ENCODE results near the gene GATAD1. TPM values are rescaled to one million over a fixed set of nuclear protein-coding genes. Genes with fewer than 3 reads are reported as not detected.

Gene GATAD1
- total and polyA plus RNA-seq, 2 of the 13 experiments (the other 11 are each of a cell fraction or from before 2014, with no cell fraction given) = 20.6 to 42.1 TPM

DNA sequence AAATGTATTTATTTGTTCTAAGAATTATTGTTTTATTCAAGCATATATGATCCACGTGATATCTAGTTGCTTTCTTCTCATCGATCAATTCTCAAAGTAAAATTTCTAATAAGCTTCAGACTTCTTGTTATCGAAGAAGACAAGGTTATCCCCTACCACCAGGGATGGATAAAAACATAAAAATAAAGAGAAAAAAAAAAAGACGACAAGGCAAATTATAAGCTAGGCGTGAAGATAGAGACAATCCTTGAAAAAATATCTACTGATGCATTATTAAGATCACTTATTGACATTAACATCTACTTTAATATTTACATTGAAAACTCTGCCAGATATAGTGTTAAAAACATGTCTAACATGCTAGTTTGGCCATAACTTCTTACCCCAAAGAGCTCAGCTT lies 61.7 kb downstream of the GATAD1 start:
- FAIRE-seq (no peak), ATAC-seq (no peak), DNase-seq (ENCODE audit: low spot score) (no peak)
- H3K79me2 ChIP-seq (ENCODE audit: insufficient read depth, low read length) = no peaks in the 10 kb centered on the region
- in situ Hi-C loops (cut with HindIII; ENCODE audit: extremely low pct_ligation_motif_present, low pct_unique_long_range_greater_than_20kb) (no loop called here), intact Hi-C loops (cut with micrococcal nuclease; ENCODE audit: unreplicated experiment) (no loop called here)
- no peaks in the 10 kb centered on the region for H3K36me3 ChIP-seq (replicated peaks in 1 of 2; ENCODE audit: control insufficient read depth in 1 of 2, insufficient read depth in 2 of 2, low read length in 2 of 2)
- H4K20me1 ChIP-seq (ENCODE audit: insufficient read depth, low read length) = no peaks in the 10 kb centered on the region
- ChIA-PET CTCF (ENCODE audit: low intra/inter-chr PET ratio, low total read pairs) (no interaction called here), POLR2A (interaction anchor here (1.1 kb wide), 1 partner anchor 20 kb away, joined by 3 read pairs; the partner anchor contains the start of gene RBM48)
- peaks cover 9% of the 10 kb centered on the region for H3K4me1 ChIP-seq (ENCODE audit: insufficient read depth, low read length)
- no TSS peak for BruUV-seq (replicated peaks)
- no peaks in the 10 kb centered on the region for H3K27me3 ChIP-seq (ENCODE audit: control insufficient read depth in 1 of 2, insufficient read depth in 2 of 2, low read length in 2 of 2)
- H3K27ac ChIP-seq (ENCODE audit: extremely low read length, insufficient read depth, low read length) = no peak overlapping the region
- WGBS (ENCODE audit: low lambda C conversion rate) = 96% methylated on average over 5 of the region's 5 CpGs
- TF ChIP-seq MAFK (conservative IDR thresholded peaks at IDR 0.05 in 1 of 2, IDR thresholded peaks at IDR 0.05 in 1 of 2; ENCODE audit: low read length in 2 of 2) (peak; percentile 55 to 83), MAFF (IDR thresholded peaks at IDR 0.05; ENCODE audit: low read depth, low read length) (peak; percentile 63), ZNF329 (CRISPR knock-in tag; IDR thresholded peaks at IDR 0.05; ENCODE audit: low read depth) (no peak), ZNF790 (CRISPR knock-in tag; IDR thresholded peaks at IDR 0.05; ENCODE audit: borderline replicate concordance) (no peak)
- no peak overlapping the region for H3K9ac ChIP-seq (ENCODE audit: insufficient read depth, low read depth, low read length)
- H3K4me3 ChIP-seq (replicated peaks in 1 of 3; ENCODE audit: insufficient read depth in 1 of 3, low read depth in 2 of 3, low read length in 3 of 3) = no peak overlapping the region
- no peak overlapping the region for H2AFZ ChIP-seq (ENCODE audit: low read length)
- no peak overlapping the region for H3K4me2 ChIP-seq (ENCODE audit: low read depth, low read length)
- H3K9me3 ChIP-seq (ENCODE audit: low read length) = no peaks in the 10 kb centered on the region

Other genes with a start within 250 kb of the GATAD1 start
- 29.4 and 31.2 TPM in 2 replicates for gene KRIT1, start 201.6 kb upstream of the GATAD1 start, total RNA-seq (2016; rRNA removed; fragmentation: Illumina TruSeq; extraction: Trizol)
- gene KRIT1, start 201.6 kb upstream of the GATAD1 start, polyA plus RNA-seq (2011; rRNA removed) = 23.4 and 37.7 TPM in 2 replicates
- gene ANKIB1, start 201.5 kb upstream of the GATAD1 start, total RNA-seq (2016; rRNA removed; fragmentation: Illumina TruSeq; extraction: Trizol) = 26.6 and 29.6 TPM in 2 replicates
- 24.8 and 28.7 TPM in 2 replicates for gene ANKIB1, start 201.5 kb upstream of the GATAD1 start, polyA plus RNA-seq (2011; rRNA removed)
- gene ERVW-1, start 30.5 kb downstream of the GATAD1 start, total RNA-seq (2016; rRNA removed; fragmentation: Illumina TruSeq; extraction: Trizol) = not detected in 2 replicates
- not detected in 2 replicates for gene ERVW-1, start 30.5 kb downstream of the GATAD1 start, polyA plus RNA-seq (2011; rRNA removed)
- 19.4 and 22.4 TPM in 2 replicates for gene PEX1, start 81.0 kb downstream of the GATAD1 start, total RNA-seq (2016; rRNA removed; fragmentation: Illumina TruSeq; extraction: Trizol)
- 14.4 and 16.6 TPM in 2 replicates for gene PEX1, start 81.0 kb downstream of the GATAD1 start, polyA plus RNA-seq (2011; rRNA removed)
- gene RBM48, start 81.3 kb downstream of the GATAD1 start, total RNA-seq (2016; rRNA removed; fragmentation: Illumina TruSeq; extraction: Trizol) = 10.1 and 12.2 TPM in 2 replicates
- 6.3 and 7.2 TPM in 2 replicates for gene RBM48, start 81.3 kb downstream of the GATAD1 start, polyA plus RNA-seq (2011; rRNA removed)
- gene FAM133B, start 142.9 kb downstream of the GATAD1 start, total RNA-seq (2016; rRNA removed; fragmentation: Illumina TruSeq; extraction: Trizol) = 56.3 and 65.5 TPM in 2 replicates
- gene FAM133B, start 142.9 kb downstream of the GATAD1 start, polyA plus RNA-seq (2011; rRNA removed) = 19.6 and 29.1 TPM in 2 replicates